Heart left ventricle (tissue), 13 donors: Measurements from ENCODE around the gene HSPA9.

ENCODE experiments used
- POLR2A ChIP-seq, 2 donors: fragments of 450-650 bp; IDR thresholded peaks; one replicate each; pipeline ENCODE4 v1.6.1; 2017; ENCODE audit warnings: antibody characterized with exemption in 2 of 2, mild to moderate bottlenecking in 2 of 2, moderate library complexity in 2 of 2
- TF ChIP-seq, protein P1 (sequence below), 12 donors: fragments of 200-600 bp; sonication (generic) in 4 of 12; IDR thresholded peaks; one replicate each; pipeline versions ENCODE4 v1.5.0 to v1.8.0; 2018 to 2022; ENCODE audit warnings: antibody characterized with exemption in 12 of 12, mild to moderate bottlenecking in 5 of 12
- donor health status: ischemic (EF 13 %, LVEDD 7.1; RV severe dilation, severe dysfunction).
- donor health status: DM: no; HTN: yes; CAD: no.
- donor health status: DM: no; HTN: no; CAD: no.
- donor health status: ischemic (EF 25% LVEDD 6.9; RV normal size, moderate dysfunction).
- donor health status: ischemic (EF 25% LVEDD 5.7; RV mildly dilated, moderate dysfunction).
- donor health status: ischemic (EF 35%, LVEDD 5.7; RV mildly dilated, moderate dysfunction).
- donor health status: nonischemic (EF 11% LVEDD 7.7; RV severe dilation, severe dysfunction).
- donor health status: DM: yes; HTN: yes; CAD: no.
- donor health status: PGD.
- donor health status: ischemic (EF 29% LVEDD 5.4; RV normal size, mild dysfunction).
- donor health status: nonischemic (EF 23%, LVEDD 6.1; RV moderate dilation, normal function).

DNA sequence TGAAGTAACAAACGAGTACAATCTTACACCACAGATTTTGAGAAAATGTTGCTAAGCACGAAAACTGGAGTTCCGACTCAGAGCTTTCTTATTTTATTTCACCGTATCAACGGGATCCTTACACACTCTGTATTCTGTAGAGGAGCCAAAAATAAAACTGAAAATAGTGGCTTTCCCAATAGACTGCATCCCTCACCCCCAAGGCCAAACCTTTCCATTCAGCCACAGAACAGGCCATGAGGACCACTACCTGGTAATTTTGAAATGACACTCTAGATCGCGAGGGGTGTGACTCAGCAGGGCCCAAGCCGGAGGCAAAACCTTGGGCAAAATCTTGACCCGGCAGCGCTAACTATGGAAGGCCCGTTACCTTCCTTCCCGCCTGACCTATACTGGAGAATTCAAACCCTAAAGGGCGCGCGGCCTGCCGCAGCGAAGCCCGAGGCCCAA lies 432 bp downstream of the HSPA9 start:
- TF ChIP-seq, protein P1, sequence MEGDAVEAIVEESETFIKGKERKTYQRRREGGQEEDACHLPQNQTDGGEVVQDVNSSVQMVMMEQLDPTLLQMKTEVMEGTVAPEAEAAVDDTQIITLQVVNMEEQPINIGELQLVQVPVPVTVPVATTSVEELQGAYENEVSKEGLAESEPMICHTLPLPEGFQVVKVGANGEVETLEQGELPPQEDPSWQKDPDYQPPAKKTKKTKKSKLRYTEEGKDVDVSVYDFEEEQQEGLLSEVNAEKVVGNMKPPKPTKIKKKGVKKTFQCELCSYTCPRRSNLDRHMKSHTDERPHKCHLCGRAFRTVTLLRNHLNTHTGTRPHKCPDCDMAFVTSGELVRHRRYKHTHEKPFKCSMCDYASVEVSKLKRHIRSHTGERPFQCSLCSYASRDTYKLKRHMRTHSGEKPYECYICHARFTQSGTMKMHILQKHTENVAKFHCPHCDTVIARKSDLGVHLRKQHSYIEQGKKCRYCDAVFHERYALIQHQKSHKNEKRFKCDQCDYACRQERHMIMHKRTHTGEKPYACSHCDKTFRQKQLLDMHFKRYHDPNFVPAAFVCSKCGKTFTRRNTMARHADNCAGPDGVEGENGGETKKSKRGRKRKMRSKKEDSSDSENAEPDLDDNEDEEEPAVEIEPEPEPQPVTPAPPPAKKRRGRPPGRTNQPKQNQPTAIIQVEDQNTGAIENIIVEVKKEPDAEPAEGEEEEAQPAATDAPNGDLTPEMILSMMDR (IDR thresholded peaks at IDR 0.05): no peak
- no peak for TF ChIP-seq POLR2A (IDR thresholded peaks at IDR 0.05)
